ENCODE data around the gene MFNG. TPM values are rescaled to one million over a fixed set of nuclear protein-coding genes. Genes with fewer than 3 reads are reported as not detected.

MFNG gene
- polyA plus RNA-seq, 1 donor from 2014 or later = 0.17 TPM

- Histone ChIP-seq H3K9ac (ENCODE audit: low read length) (no peak overlapping the region), H3K4me3 (ENCODE audit: low read length) (no peak overlapping the region), H3K9me2 (ENCODE audit: insufficient read depth, low read length) (no peaks in the 10 kb centered on the region), H3F3A (ENCODE audit: insufficient read depth, low read length, poor library complexity, severe bottlenecking) (no peaks in the 10 kb centered on the region), H3K79me2 (replicated peaks; ENCODE audit: insufficient read depth, low read length) (no peaks in the 10 kb centered on the region), H4K20me1 (ENCODE audit: insufficient read depth) (no peaks in the 10 kb centered on the region), H3K9me3 (ENCODE audit: low read length) (no peaks in the 10 kb centered on the region), H3K27me3 (ENCODE audit: insufficient read depth, low read depth, low read length) (no peaks in the 10 kb centered on the region), H3K27ac (ENCODE audit: low read length) (no peak overlapping the region), H3K4me2 (ENCODE audit: low read length) (no peak overlapping the region), H3K36me3 (ENCODE audit: insufficient read depth, low read length) (no peaks in the 10 kb centered on the region), H2AFZ (ENCODE audit: low read depth, low read length) (no peak overlapping the region)
- TF ChIP-seq EP300 (conservative IDR thresholded peaks at IDR 0.05; ENCODE audit: poor library complexity, severe bottlenecking) = no peak
- no peak for TF ChIP-seq RAD21 (conservative IDR thresholded peaks at IDR 0.05)
- no peak for TF ChIP-seq CTCF (IDR thresholded peaks at IDR 0.05; ENCODE audit: poor library complexity, severe bottlenecking)
- TF ChIP-seq SMC3 (conservative IDR thresholded peaks at IDR 0.05; ENCODE audit: poor library complexity) = no peak
- no peak for TF ChIP-seq EZH2 (IDR thresholded peaks at IDR 0.05; ENCODE audit: borderline replicate concordance, insufficient read depth, low read length, poor library complexity, severe bottlenecking)
- TF ChIP-seq TAF1 (IDR thresholded peaks at IDR 0.05; ENCODE audit: low read depth) = no peak
- no peak for TF ChIP-seq MXI1 (conservative IDR thresholded peaks at IDR 0.05; ENCODE audit: poor library complexity, severe bottlenecking)
- TF ChIP-seq POLR2AphosphoS5 (IDR thresholded peaks at IDR 0.05) = no peak
- TF ChIP-seq REST (IDR thresholded peaks at IDR 0.05; ENCODE audit: borderline replicate concordance) = no peak
Measured at GRCh38 chr22:37480387-37481346, 5.5 kb downstream of the MFNG start.

- no peak overlapping the region for H3K4me2 ChIP-seq (ENCODE audit: low read length)
- H2AFZ ChIP-seq (ENCODE audit: low read depth, low read length) = no peak overlapping the region
- no peaks in the 10 kb centered on the region for H4K20me1 ChIP-seq (ENCODE audit: insufficient read depth)
- H3F3A ChIP-seq (ENCODE audit: insufficient read depth, low read length, poor library complexity, severe bottlenecking) = no peaks in the 10 kb centered on the region
- TF ChIP-seq MXI1 (conservative IDR thresholded peaks at IDR 0.05; ENCODE audit: poor library complexity, severe bottlenecking) (no peak), REST (IDR thresholded peaks at IDR 0.05; ENCODE audit: borderline replicate concordance) (no peak), SMC3 (conservative IDR thresholded peaks at IDR 0.05; ENCODE audit: poor library complexity) (no peak), TAF1 (IDR thresholded peaks at IDR 0.05; ENCODE audit: low read depth) (no peak), CTCF (IDR thresholded peaks at IDR 0.05; ENCODE audit: poor library complexity, severe bottlenecking) (no peak)
- no peak overlapping the region for H3K9ac ChIP-seq (ENCODE audit: low read length)
- H3K27ac ChIP-seq (ENCODE audit: low read length) = no peak overlapping the region
- H3K9me2 ChIP-seq (ENCODE audit: insufficient read depth, low read length) = no peaks in the 10 kb centered on the region
- H3K9me3 ChIP-seq (ENCODE audit: low read length) = no peaks in the 10 kb centered on the region
- no peaks in the 10 kb centered on the region for H3K79me2 ChIP-seq (replicated peaks; ENCODE audit: insufficient read depth, low read length)
- no peaks in the 10 kb centered on the region for H3K36me3 ChIP-seq (ENCODE audit: insufficient read depth, low read length)
- no peaks in the 10 kb centered on the region for H3K27me3 ChIP-seq (ENCODE audit: insufficient read depth, low read depth, low read length)
- H3K4me3 ChIP-seq (ENCODE audit: low read length) = no peak overlapping the region
Measured at GRCh38 chr22:37479196-37479595, 7.0 kb downstream of the MFNG start.

All from neural cell (in vitro differentiated cells).